Measurements from ENCODE around the gene RRP1B.
"Not testable (repeated sequence)": the region's sequence is repeated elsewhere in the genome, so short reads cannot be mapped to it uniquely, and the experiment has no call there.

The RRP1B gene

GRCh38 chr21:43659136-43660000 lies at the start of gene RRP1B, which contains the start of gene HSF2BP:
Gene RRP1B (plus strand): TSS chr21:43659560. CDS start chr21:43659665, 105 bp downstream.
Gene HSF2BP (minus strand): TSS chr21:43659488. CDS start chr21:43658096, 1,392 bp downstream.
- DNase-seq: peak; percentile 85

- no peak for DNase-seq
These were observed 47.6 kb upstream of the RRP1B start for GRCh38 chr21:43611598-43612369.

- DNase-seq: no peak
These were observed 45.4 kb upstream of the RRP1B start for GRCh38 chr21:43613755-43614638.

- no peak for DNase-seq
These were observed 44.5 kb upstream of the RRP1B start for GRCh38 chr21:43614839-43615238.

GRCh38 chr21:43616861-43617260 lies 42.5 kb upstream of the RRP1B start:
- not testable (repeated sequence) for DNase-seq

GRCh38 chr21:43618940-43619339 lies 40.4 kb upstream of the RRP1B start:
- no peak for DNase-seq

GRCh38 chr21:43619344-43619743 lies 40.0 kb upstream of the RRP1B start:
- DNase-seq: no peak

GRCh38 chr21:43619856-43620255 lies 39.5 kb upstream of the RRP1B start:
- no peak for DNase-seq

GRCh38 chr21:43622796-43623195 lies 36.6 kb upstream of the RRP1B start:
- DNase-seq: no peak

- no peak for DNase-seq
These were observed 35.8 kb upstream of the RRP1B start for GRCh38 chr21:43623588-43623987.

GRCh38 chr21:43624339-43624738 lies 35.0 kb upstream of the RRP1B start:
- DNase-seq: no peak

- no peak for DNase-seq
These were observed 33.0 kb upstream of the RRP1B start for GRCh38 chr21:43626390-43626789.

- no peak for DNase-seq
These were observed 31.8 kb upstream of the RRP1B start for GRCh38 chr21:43627527-43627926.

- DNase-seq: no peak
These were observed 27.8 kb upstream of the RRP1B start for GRCh38 chr21:43631411-43632107.

GRCh38 chr21:43632373-43632905 lies 26.9 kb upstream of the RRP1B start:
- no peak for DNase-seq

- no peak for DNase-seq
These were observed 24.7 kb upstream of the RRP1B start for GRCh38 chr21:43634618-43635017.

GRCh38 chr21:43635436-43635835 lies 23.9 kb upstream of the RRP1B start:
- DNase-seq: no peak

- no peak for DNase-seq
These were observed 21.7 kb upstream of the RRP1B start for GRCh38 chr21:43637530-43638158.

- DNase-seq: no peak
These were observed 19.6 kb upstream of the RRP1B start for GRCh38 chr21:43639470-43640353.

GRCh38 chr21:43640400-43640799 lies 19.0 kb upstream of the RRP1B start:
- DNase-seq: no peak

Data from activated T-cell treated with anti-CD3 and anti-CD28 coated beads, Interleukin-2, amount 50 U/mL, for 1 hour (primary cell).